Measurements from ENCODE around the gene WDR82.

Gene WDR82

GRCh38 chr3:52324676-52325075 is 46.2 kb upstream of the WDR82 start:
- no peak overlapping the region for H3K27ac ChIP-seq (ENCODE audit: low read length, poor library complexity, severe bottlenecking)
- no peak overlapping the region for H2BK5ac ChIP-seq (ENCODE audit: low read depth, low read length, poor library complexity, severe bottlenecking)
- no peak overlapping the region for H3K4me2 ChIP-seq (ENCODE audit: low read length, poor library complexity, severe bottlenecking)
- H2BK120ac ChIP-seq (ENCODE audit: low read depth, low read length) = no peak overlapping the region
- peaks cover 14% of the 10 kb centered on the region for H3K4me1 ChIP-seq (ENCODE audit: control insufficient read depth, insufficient read depth, low read depth, low read length)
- H2AFZ ChIP-seq (ENCODE audit: low read depth, low read length) = no peak overlapping the region
- H2AK5ac ChIP-seq (ENCODE audit: low read length, severe bottlenecking) = no peak overlapping the region
- no peak overlapping the region for H3K4me3 ChIP-seq (ENCODE audit: insufficient read depth in 1 of 2, low read depth in 1 of 2, low read length in 2 of 2)
- H2BK12ac ChIP-seq (ENCODE audit: low read length in 2 of 2) = no peak overlapping the region
- peaks cover 0 to 6% of the 10 kb centered on the region in 2 experiments for H3K36me3 ChIP-seq (ENCODE audit: control insufficient read depth in 1 of 2, insufficient read depth in 2 of 2, low read depth in 1 of 2, low read length in 2 of 2)
- WGBS = 96% methylated on average over 9 of the region's 9 CpGs
- H4K91ac ChIP-seq (ENCODE audit: low read length) = no peak overlapping the region
- H3K14ac ChIP-seq (ENCODE audit: low read length in 2 of 2) = no peak overlapping the region
- no peaks in the 10 kb centered on the region for H3K79me1 ChIP-seq (replicated peaks; ENCODE audit: low read length, poor library complexity, severe bottlenecking)
- no peak overlapping the region for H3K9ac ChIP-seq (ENCODE audit: low read length)
- no peak overlapping the region for H2BK15ac ChIP-seq (ENCODE audit: low read depth, poor library complexity, severe bottlenecking)
- H4K8ac ChIP-seq (ENCODE audit: low read length) = no peak overlapping the region
- no peak overlapping the region for H3K4ac ChIP-seq (ENCODE audit: low read depth in 1 of 2, low read length in 2 of 2)
- DNase-seq = no peak
- no peak overlapping the region for H3K18ac ChIP-seq (ENCODE audit: low read depth in 1 of 2, low read length in 2 of 2)
- no peak overlapping the region for H3K23ac ChIP-seq (ENCODE audit: low read length in 2 of 2)
- no peaks in the 10 kb centered on the region for H3K9me3 ChIP-seq (ENCODE audit: control insufficient read depth, low read length)
- H3K27me3 ChIP-seq (ENCODE audit: control insufficient read depth in 1 of 2, insufficient read depth in 1 of 2, low read length in 2 of 2) = no peaks in the 10 kb centered on the region

GRCh38 chr3:52323526-52324295 is 45.3 kb upstream of the WDR82 start:
- H3K4me3 ChIP-seq (ENCODE audit: insufficient read depth in 1 of 2, low read depth in 1 of 2, low read length in 2 of 2) = no peak overlapping the region
- WGBS = 85% methylated on average over 11 of the region's 11 CpGs
- DNase-seq = no peak
- H3K23ac ChIP-seq (ENCODE audit: low read length in 2 of 2) = peak overlapping the region in 1 of 2 experiments; percentile 5
- H3K4me2 ChIP-seq (ENCODE audit: low read length, poor library complexity, severe bottlenecking) = no peak overlapping the region
- H3K27me3 ChIP-seq (ENCODE audit: control insufficient read depth in 1 of 2, insufficient read depth in 1 of 2, low read length in 2 of 2) = peaks cover 0 to 7% of the 10 kb centered on the region in 2 experiments
- H2BK15ac ChIP-seq (ENCODE audit: low read depth, poor library complexity, severe bottlenecking) = no peak overlapping the region
- no peak overlapping the region for H4K8ac ChIP-seq (ENCODE audit: low read length)
- no peak overlapping the region for H2AK5ac ChIP-seq (ENCODE audit: low read length, severe bottlenecking)
- no peak overlapping the region for H2BK120ac ChIP-seq (ENCODE audit: low read depth, low read length)
- no peak overlapping the region for H3K27ac ChIP-seq (ENCODE audit: low read length, poor library complexity, severe bottlenecking)
- H3K18ac ChIP-seq (ENCODE audit: low read depth in 1 of 2, low read length in 2 of 2) = no peak overlapping the region
- no peaks in the 10 kb centered on the region for H3K9me3 ChIP-seq (ENCODE audit: control insufficient read depth, low read length)
- no peak overlapping the region for H2BK12ac ChIP-seq (ENCODE audit: low read length in 2 of 2)
- peaks cover 0 to 6% of the 10 kb centered on the region in 2 experiments for H3K36me3 ChIP-seq (ENCODE audit: control insufficient read depth in 1 of 2, insufficient read depth in 2 of 2, low read depth in 1 of 2, low read length in 2 of 2)
- H3K4me1 ChIP-seq (ENCODE audit: control insufficient read depth, insufficient read depth, low read depth, low read length) = peaks cover 14% of the 10 kb centered on the region
- H3K9ac ChIP-seq (ENCODE audit: low read length) = no peak overlapping the region
- no peak overlapping the region for H4K91ac ChIP-seq (ENCODE audit: low read length)
- peak overlapping the region in 1 of 2 experiments; percentile 42 for H3K14ac ChIP-seq (ENCODE audit: low read length in 2 of 2)
- H2BK5ac ChIP-seq (ENCODE audit: low read depth, low read length, poor library complexity, severe bottlenecking) = peak overlapping the region; percentile 10
- no peaks in the 10 kb centered on the region for H3K79me1 ChIP-seq (replicated peaks; ENCODE audit: low read length, poor library complexity, severe bottlenecking)
- no peak overlapping the region for H2AFZ ChIP-seq (ENCODE audit: low read depth, low read length)
- no peak overlapping the region for H3K4ac ChIP-seq (ENCODE audit: low read depth in 1 of 2, low read length in 2 of 2)

GRCh38 chr3:52322466-52322865 is 44.0 kb upstream of the WDR82 start:
- H3K14ac ChIP-seq (ENCODE audit: low read length in 2 of 2) = no peak overlapping the region
- no peak overlapping the region for H2BK5ac ChIP-seq (ENCODE audit: low read depth, low read length, poor library complexity, severe bottlenecking)
- H3K27ac ChIP-seq (ENCODE audit: low read length, poor library complexity, severe bottlenecking) = no peak overlapping the region
- no peak overlapping the region for H3K23ac ChIP-seq (ENCODE audit: low read length in 2 of 2)
- no peak overlapping the region for H2AFZ ChIP-seq (ENCODE audit: low read depth, low read length)
- H3K4ac ChIP-seq (ENCODE audit: low read depth in 1 of 2, low read length in 2 of 2) = no peak overlapping the region
- no peak overlapping the region for H4K91ac ChIP-seq (ENCODE audit: low read length)
- H2BK120ac ChIP-seq (ENCODE audit: low read depth, low read length) = no peak overlapping the region
- H3K4me2 ChIP-seq (ENCODE audit: low read length, poor library complexity, severe bottlenecking) = no peak overlapping the region
- no peak overlapping the region for H3K4me3 ChIP-seq (ENCODE audit: insufficient read depth in 1 of 2, low read depth in 1 of 2, low read length in 2 of 2)
- H3K27me3 ChIP-seq (ENCODE audit: control insufficient read depth in 1 of 2, insufficient read depth in 1 of 2, low read length in 2 of 2) = peaks cover 0 to 15% of the 10 kb centered on the region in 2 experiments
- no peak overlapping the region for H2BK12ac ChIP-seq (ENCODE audit: low read length in 2 of 2)
- WGBS = 91% methylated on average over 7 of the region's 7 CpGs
- no peak overlapping the region for H4K8ac ChIP-seq (ENCODE audit: low read length)
- no peak overlapping the region for H2BK15ac ChIP-seq (ENCODE audit: low read depth, poor library complexity, severe bottlenecking)
- no peak overlapping the region for H3K9ac ChIP-seq (ENCODE audit: low read length)
- H3K79me1 ChIP-seq (replicated peaks; ENCODE audit: low read length, poor library complexity, severe bottlenecking) = no peaks in the 10 kb centered on the region
- H3K36me3 ChIP-seq (ENCODE audit: control insufficient read depth in 1 of 2, insufficient read depth in 2 of 2, low read depth in 1 of 2, low read length in 2 of 2) = peaks cover 0 to 2% of the 10 kb centered on the region in 2 experiments
- no peak overlapping the region for H3K18ac ChIP-seq (ENCODE audit: low read depth in 1 of 2, low read length in 2 of 2)
- DNase-seq = no peak
- no peak overlapping the region for H2AK5ac ChIP-seq (ENCODE audit: low read length, severe bottlenecking)
- H3K9me3 ChIP-seq (ENCODE audit: control insufficient read depth, low read length) = no peaks in the 10 kb centered on the region
- peaks cover 17% of the 10 kb centered on the region for H3K4me1 ChIP-seq (ENCODE audit: control insufficient read depth, insufficient read depth, low read depth, low read length)

- no peak overlapping the region for H4K8ac ChIP-seq (ENCODE audit: low read length)
- H3K9ac ChIP-seq (ENCODE audit: low read length) = no peak overlapping the region
- H3K18ac ChIP-seq (ENCODE audit: low read depth in 1 of 2, low read length in 2 of 2) = no peak overlapping the region
- H2BK5ac ChIP-seq (ENCODE audit: low read depth, low read length, poor library complexity, severe bottlenecking) = no peak overlapping the region
- H3K27me3 ChIP-seq (ENCODE audit: control insufficient read depth in 1 of 2, insufficient read depth in 1 of 2, low read length in 2 of 2) = peaks cover 0 to 15% of the 10 kb centered on the region in 2 experiments
- no peak overlapping the region for H3K4me2 ChIP-seq (ENCODE audit: low read length, poor library complexity, severe bottlenecking)
- WGBS = 86% methylated on average over 5 of the region's 5 CpGs
- no peak overlapping the region for H2BK12ac ChIP-seq (ENCODE audit: low read length in 2 of 2)
- no peak overlapping the region for H4K91ac ChIP-seq (ENCODE audit: low read length)
- H2BK15ac ChIP-seq (ENCODE audit: low read depth, poor library complexity, severe bottlenecking) = no peak overlapping the region
- no peak overlapping the region for H3K27ac ChIP-seq (ENCODE audit: low read length, poor library complexity, severe bottlenecking)
- no peaks in the 10 kb centered on the region for H3K79me1 ChIP-seq (replicated peaks; ENCODE audit: low read length, poor library complexity, severe bottlenecking)
- H3K4ac ChIP-seq (ENCODE audit: low read depth in 1 of 2, low read length in 2 of 2) = no peak overlapping the region
- H2BK120ac ChIP-seq (ENCODE audit: low read depth, low read length) = no peak overlapping the region
- H3K9me3 ChIP-seq (ENCODE audit: control insufficient read depth, low read length) = no peaks in the 10 kb centered on the region
- no peak for DNase-seq
- H3K36me3 ChIP-seq (ENCODE audit: control insufficient read depth in 1 of 2, insufficient read depth in 2 of 2, low read depth in 1 of 2, low read length in 2 of 2) = peaks cover 0 to 2% of the 10 kb centered on the region in 2 experiments
- no peak overlapping the region for H3K23ac ChIP-seq (ENCODE audit: low read length in 2 of 2)
- no peak overlapping the region for H3K14ac ChIP-seq (ENCODE audit: low read length in 2 of 2)
- no peak overlapping the region for H2AK5ac ChIP-seq (ENCODE audit: low read length, severe bottlenecking)
- H2AFZ ChIP-seq (ENCODE audit: low read depth, low read length) = no peak overlapping the region
- peaks cover 20% of the 10 kb centered on the region for H3K4me1 ChIP-seq (ENCODE audit: control insufficient read depth, insufficient read depth, low read depth, low read length)
- H3K4me3 ChIP-seq (ENCODE audit: insufficient read depth in 1 of 2, low read depth in 1 of 2, low read length in 2 of 2) = no peak overlapping the region
These were observed 43.0 kb upstream of the WDR82 start for GRCh38 chr3:52321481-52321880.

Measured in mesenchymal stem cell (in vitro differentiated cells and primary cell).